GM23248 (cell line): ENCODE results near the gene ALKBH1. TPM values are rescaled to one million over a fixed set of nuclear protein-coding genes. Genes with fewer than 3 reads are reported as not detected.

Source experiments
- DNase-seq: peaks from one replicate; pipeline ENCODE4 v3.0.0-alpha.2; 2015
- H2AFZ ChIP-seq: fragments of 200-600 bp; sonication (generic); 2 replicates; pipeline ENCODE4 v1.6.1; 2016; ENCODE audit warnings: antibody characterized with exemption
- H3F3A ChIP-seq: fragments of 200-600 bp; sonication (generic); 2 replicates; pipeline ENCODE4 v1.6.1; 2016; ENCODE audit warnings: mild to moderate bottlenecking, antibody characterized with exemption, mixed run types; ENCODE audit not compliant: insufficient read depth
- H3K27ac ChIP-seq: fragments of 200-600 bp; sonication (generic); 2 replicates; pipeline ENCODE4 v1.5.1; 2016; ENCODE audit warnings: mild to moderate bottlenecking
- H3K27me3 ChIP-seq: fragments of 200-600 bp; sonication (generic); replicated peaks from 2 replicates; pipeline ENCODE4 v1.6.1; 2016; ENCODE audit warnings: mild to moderate bottlenecking; ENCODE audit not compliant: insufficient read depth
- H3K36me3 ChIP-seq: fragments of 200-600 bp; sonication (generic); 2 replicates; pipeline ENCODE4 v1.6.1; 2016; ENCODE audit warnings: low read depth, mild to moderate bottlenecking
- H3K4me1 ChIP-seq: fragments of 200-600 bp; sonication (generic); 2 replicates; pipeline ENCODE4 v1.6.1; 2016; ENCODE audit warnings: mild to moderate bottlenecking; ENCODE audit not compliant: insufficient read depth
- H3K4me2 ChIP-seq: fragments of 200-600 bp; sonication (generic); one replicate; pipeline ENCODE4 v1.6.1; 2016; ENCODE audit warnings: mild to moderate bottlenecking; ENCODE audit not compliant: unreplicated experiment
- H3K4me3 ChIP-seq: fragments of 200-600 bp; sonication (generic); 2 replicates; pipeline ENCODE4 v1.5.1; 2016; ENCODE audit warnings: mild to moderate bottlenecking
- H3K79me2 ChIP-seq: fragments of 200-600 bp; sonication (generic); 2 replicates; pipeline ENCODE4 v1.6.1; 2016; ENCODE audit warnings: mild to moderate bottlenecking; ENCODE audit not compliant: insufficient read depth
- H3K9ac ChIP-seq: fragments of 200-600 bp; sonication (generic); 2 replicates; pipeline ENCODE4 v1.6.1; 2016; ENCODE audit warnings: mild to moderate bottlenecking
- H3K9me2 ChIP-seq: fragments of 200-600 bp; sonication (generic); 2 replicates; pipeline ENCODE4 v1.6.1; 2016; ENCODE audit warnings: mixed run types, mild to moderate bottlenecking, moderate library complexity; ENCODE audit not compliant: insufficient read depth
- H3K9me3 ChIP-seq: fragments of 200-600 bp; sonication (generic); one replicate; pipeline ENCODE4 v1.6.1; 2017; ENCODE audit warnings: low read depth
- H4K20me1 ChIP-seq: fragments of 200-600 bp; sonication (generic); 2 replicates; pipeline ENCODE4 v1.6.0; 2016; ENCODE audit not compliant: insufficient read depth
- EZH2 ChIP-seq: fragments of 200-600 bp; sonication (generic); IDR thresholded peaks from 2 replicates; pipeline ENCODE4 v1.6.1; 2018; ENCODE audit warnings: antibody characterized with exemption, mild to moderate bottlenecking; ENCODE audit not compliant: insufficient read depth, poor library complexity, severe bottlenecking
- EZH2phosphoT487 ChIP-seq: fragments of 200-600 bp; sonication (generic); IDR thresholded peaks from 2 replicates; pipeline ENCODE4 v1.6.1; 2018; ENCODE audit warnings: antibody characterized with exemption, moderate library complexity, mild to moderate bottlenecking, low read depth; ENCODE audit not compliant: insufficient read depth
- WGBS, 2 experiments: methylation state at CpG; one replicate each; pipeline ENCODE4 v1.1.6; 2015 to 2017; ENCODE audit warnings: low lambda C conversion rate in 2 of 2, low coverage in 1 of 2; ENCODE audit errors: missing lambda C conversion rate in 2 of 2; 5-methylcytosine and 5-hydroxymethylcytosine counted together
- in situ Hi-C: fragments of 300-500 bp; cut with MboI; formaldehyde crosslinking; loops from 2 replicates; pipeline ENCODE4 v1.15.0; 2020
- polyA plus RNA-seq: library from polyadenylated mRNA; unstranded; fragments of >200 nt; fragmentation: Nextera tagmentation; extraction: Ambion mirVana; gene quantifications from 2 replicates; pipeline ENCODE4 v1.2.1, GENCODE V29; 2016
- total RNA-seq: library from RNA; depleted of rRNA; stranded (reverse); fragments of >200 nt; shearing (Covaris generic); gene quantifications from 2 replicates; pipeline ENCODE4 v1.2.3, GENCODE V29; 2014

Gene ALKBH1
- total and polyA plus RNA-seq, 2 experiments from 2014 or later, result 10.2 to 13.4 TPM

DNA sequence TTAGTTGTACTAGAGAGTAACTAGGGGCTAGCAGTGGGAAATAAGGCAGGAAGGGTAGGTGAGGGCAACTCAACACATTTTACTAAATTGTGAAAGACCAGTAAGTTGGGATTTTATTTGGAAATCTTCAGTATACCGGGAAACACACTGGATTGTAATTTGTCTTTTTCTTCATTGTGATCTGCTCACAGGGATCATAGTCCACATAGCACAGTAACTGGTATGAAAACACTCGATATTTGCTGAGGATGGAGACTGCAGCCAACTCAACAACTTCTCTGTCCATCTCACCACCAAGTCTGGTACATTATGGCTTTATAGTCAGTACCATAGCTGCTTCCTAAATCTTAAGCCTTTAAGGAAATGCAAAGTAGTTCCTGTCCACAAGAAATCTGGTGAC lies 2.5 kb upstream of the ALKBH1 start:
- Histone ChIP-seq H3K4me3 (no peak overlapping the region), H3K9me2 (no peaks in the 10 kb centered on the region), H3K9me3 (no peaks in the 10 kb centered on the region), H3K36me3 (peaks cover 26% of the 10 kb centered on the region; the same call in 1 of the 2 replicates), H3K27ac (no peak overlapping the region), H3K9ac (no peak overlapping the region), H4K20me1 (no peaks in the 10 kb centered on the region), H3K4me2 (peak overlapping the region; percentile 3), H3K27me3 (no peaks in the 10 kb centered on the region), H3F3A (peaks cover 15% of the 10 kb centered on the region; the same call in 1 of the 2 replicates), H2AFZ (no peak overlapping the region), H3K4me1 (peaks cover 18% of the 10 kb centered on the region), H3K79me2 (peaks cover 97% of the 10 kb centered on the region)
- WGBS, 2 experiments, result 98 to 100% methylated on average over 2 of the region's 2 CpGs
- TF ChIP-seq EZH2phosphoT487 (no peak), EZH2 (no peak)
- DNase-seq, result no peak
- in situ Hi-C loops, result no loop called here

DNA sequence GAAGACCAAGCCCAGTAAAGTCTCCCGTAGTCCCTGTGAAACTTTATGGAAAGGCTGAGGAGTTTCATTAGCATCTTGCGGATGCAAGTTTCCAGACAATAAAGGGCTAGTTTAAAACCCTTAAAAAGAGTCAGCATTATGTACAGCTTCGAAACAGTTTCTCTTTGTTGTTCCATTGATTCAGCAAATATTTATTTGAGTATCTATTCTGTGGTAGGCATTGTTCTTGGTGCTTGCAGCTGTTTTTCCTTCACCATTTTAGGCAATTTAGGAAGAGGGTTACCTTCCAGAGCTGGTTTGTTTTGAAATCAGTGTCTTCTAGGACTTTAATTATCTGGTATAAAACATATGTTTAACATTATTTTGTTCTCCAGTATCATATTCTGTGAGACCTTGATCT lies 1.6 kb upstream of the ALKBH1 start:
- peaks cover 15% of the 10 kb centered on the region; the same call in 1 of the 2 replicates for H3F3A ChIP-seq
- H3K27ac ChIP-seq, result no peak overlapping the region
- in situ Hi-C loops, result loop anchor here (10.0 kb wide), 1 partner anchor 245 kb away; no protein-coding TSS in a partner anchor
- H3K9ac ChIP-seq, result peak overlapping the region; percentile 85
- H3K79me2 ChIP-seq, result peaks cover 97% of the 10 kb centered on the region
- WGBS, 2 experiments, result 68 to 74% methylated on average over 3 of the region's 3 CpGs
- no peak for DNase-seq
- TF ChIP-seq EZH2phosphoT487 (no peak), EZH2 (no peak)
- H3K9me3 ChIP-seq, result no peaks in the 10 kb centered on the region
- H3K9me2 ChIP-seq, result no peaks in the 10 kb centered on the region
- no peaks in the 10 kb centered on the region for H3K27me3 ChIP-seq
- peak overlapping the region; percentile 92 for H3K4me3 ChIP-seq
- H3K4me1 ChIP-seq, result peaks cover 18% of the 10 kb centered on the region
- H4K20me1 ChIP-seq, result no peaks in the 10 kb centered on the region
- H3K4me2 ChIP-seq, result peak overlapping the region; percentile 86
- H3K36me3 ChIP-seq, result peaks cover 16% of the 10 kb centered on the region; the same call in 1 of the 2 replicates
- H2AFZ ChIP-seq, result no peak overlapping the region

DNA sequence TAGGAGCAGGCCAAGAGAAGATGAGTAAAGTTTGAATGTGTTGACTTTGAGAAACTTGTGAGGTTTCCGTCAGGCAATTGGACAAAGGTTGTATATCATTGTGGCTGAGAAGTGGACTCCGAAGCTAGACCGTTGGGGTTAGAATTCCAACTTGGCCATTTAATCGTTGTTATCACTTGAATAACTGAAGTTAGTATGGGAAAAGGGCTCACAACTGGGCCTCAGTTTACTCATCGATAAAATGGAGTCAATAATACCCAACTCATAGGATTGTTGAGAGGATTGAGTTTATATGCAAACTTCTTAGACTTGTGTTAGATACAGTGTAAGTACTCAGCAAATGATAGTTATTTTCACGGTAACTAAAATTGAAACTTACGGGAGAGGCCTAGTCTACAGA lies 926 bp upstream of the ALKBH1 start:
- H3K4me2 ChIP-seq, result peak overlapping the region; percentile 86
- no peaks in the 10 kb centered on the region for H4K20me1 ChIP-seq
- H2AFZ ChIP-seq, result peak overlapping the region; percentile 95
- H3K9ac ChIP-seq, result peak overlapping the region; percentile 85
- TF ChIP-seq EZH2 (no peak), EZH2phosphoT487 (no peak)
- H3K9me3 ChIP-seq, result no peaks in the 10 kb centered on the region
- peaks cover 19% of the 10 kb centered on the region for H3K36me3 ChIP-seq
- H3F3A ChIP-seq, result peaks cover 11% of the 10 kb centered on the region; the same call in 1 of the 2 replicates
- WGBS, 2 experiments, result 8 to 11% methylated on average over 7 of the region's 7 CpGs
- peaks cover 97% of the 10 kb centered on the region for H3K79me2 ChIP-seq
- peak overlapping the region; percentile 0; the same call in 1 of the 2 replicates for H3K27ac ChIP-seq
- H3K9me2 ChIP-seq, result no peaks in the 10 kb centered on the region
- no peaks in the 10 kb centered on the region for H3K27me3 ChIP-seq
- DNase-seq, result peak; percentile 24
- peak overlapping the region; percentile 92 for H3K4me3 ChIP-seq
- H3K4me1 ChIP-seq, result peaks cover 18% of the 10 kb centered on the region
- in situ Hi-C loops, result loop anchor here (10.0 kb wide), 1 partner anchor 244 kb away; no protein-coding TSS in a partner anchor

GRCh38 chr14:77707355-77707723 lies 484 bp downstream of the ALKBH1 start:
- peaks cover 18% of the 10 kb centered on the region for H3K4me1 ChIP-seq
- peaks cover 95% of the 10 kb centered on the region for H3K79me2 ChIP-seq
- no peaks in the 10 kb centered on the region for H3K9me3 ChIP-seq
- H2AFZ ChIP-seq, result peak overlapping the region; percentile 95
- H3K4me2 ChIP-seq, result peak overlapping the region; percentile 98
- no peaks in the 10 kb centered on the region for H3K9me2 ChIP-seq
- H3F3A ChIP-seq, result 0 out of 2 replicates have a peak, but pooled peaks cover 5% of the 10 kb centered on the region
- 0 to 2% methylated on average over 14 of the region's 14 CpGs for WGBS, 2 experiments
- no peak for TF ChIP-seq EZH2phosphoT487
- TF ChIP-seq EZH2, result no peak
- H3K27ac ChIP-seq, result peak overlapping the region; percentile 56
- peak overlapping the region; percentile 85 for H3K9ac ChIP-seq
- DNase-seq, result peak; percentile 82
- in situ Hi-C loops, result loop anchor here (10.0 kb wide), 1 partner anchor 243 kb away; no protein-coding TSS in a partner anchor
- H4K20me1 ChIP-seq, result no peaks in the 10 kb centered on the region
- H3K4me3 ChIP-seq, result peak overlapping the region; percentile 92
- no peaks in the 10 kb centered on the region for H3K27me3 ChIP-seq
- peaks cover 16% of the 10 kb centered on the region for H3K36me3 ChIP-seq
